GM21717 (cell line): ENCODE data around the gene PLEKHG1.
A peak's percentile ranks its signal among the peaks of the same experiment; 100 is the strongest.

ENCODE experiments used
- ATAC-seq: cut with Tn5 transposase; IDR thresholded peaks from one replicate; pipeline ENCODE4 v1.9.1; 2021; ENCODE audit warnings: mild to moderate bottlenecking, moderate library complexity; ENCODE audit not compliant: unreplicated experiment

The PLEKHG1 gene

DNA sequence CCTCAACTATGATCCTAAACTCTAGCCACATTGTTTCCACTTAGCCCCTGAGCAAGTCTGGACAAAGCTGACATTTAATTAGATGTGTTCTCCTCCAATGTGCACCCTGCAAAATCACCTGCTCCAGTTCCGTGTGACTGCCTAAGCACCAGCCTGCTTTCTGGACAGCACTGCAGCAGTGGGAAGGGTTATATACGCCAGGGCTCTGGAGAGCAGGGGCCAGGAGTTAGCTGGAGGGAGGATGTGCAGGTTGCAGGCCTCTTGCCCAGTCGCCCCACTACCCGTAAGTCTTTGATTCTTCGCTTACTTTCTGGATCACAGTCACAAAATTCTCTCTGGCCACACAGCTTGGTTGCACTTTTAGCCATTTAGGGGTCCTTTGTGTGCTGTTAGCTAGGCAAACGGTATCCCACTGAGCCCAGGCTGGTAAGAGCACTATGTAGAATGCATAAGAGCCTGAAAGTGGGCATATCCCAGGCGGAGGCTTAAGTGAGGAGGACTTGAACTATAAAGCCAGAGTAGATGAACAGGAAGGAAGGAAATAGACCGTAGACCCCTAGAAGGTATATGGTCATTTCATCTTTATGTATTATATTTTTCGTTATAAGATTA, 10.7 kb upstream of the PLEKHG1 start:
- no peak for ATAC-seq

DNA sequence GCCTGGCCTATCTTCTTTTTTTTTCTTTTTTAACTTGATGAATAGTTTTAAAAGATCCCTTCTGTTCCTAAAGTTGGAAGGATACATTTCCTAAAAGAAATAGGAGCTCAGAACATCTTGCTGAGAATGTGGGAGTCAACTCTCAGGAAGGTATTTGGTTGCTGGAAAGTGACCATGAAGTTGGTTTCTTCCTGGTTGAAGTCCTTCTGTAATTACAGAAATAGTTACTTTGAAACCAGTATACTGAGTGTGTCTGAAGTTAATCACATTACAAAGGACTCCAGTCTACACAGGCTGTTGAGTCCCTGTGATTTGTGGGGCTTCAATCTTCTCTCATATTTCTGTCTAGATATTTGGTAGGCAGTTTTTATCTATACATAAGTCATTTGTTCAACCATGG, 9.8 kb upstream of the PLEKHG1 start:
- no peak for ATAC-seq

DNA sequence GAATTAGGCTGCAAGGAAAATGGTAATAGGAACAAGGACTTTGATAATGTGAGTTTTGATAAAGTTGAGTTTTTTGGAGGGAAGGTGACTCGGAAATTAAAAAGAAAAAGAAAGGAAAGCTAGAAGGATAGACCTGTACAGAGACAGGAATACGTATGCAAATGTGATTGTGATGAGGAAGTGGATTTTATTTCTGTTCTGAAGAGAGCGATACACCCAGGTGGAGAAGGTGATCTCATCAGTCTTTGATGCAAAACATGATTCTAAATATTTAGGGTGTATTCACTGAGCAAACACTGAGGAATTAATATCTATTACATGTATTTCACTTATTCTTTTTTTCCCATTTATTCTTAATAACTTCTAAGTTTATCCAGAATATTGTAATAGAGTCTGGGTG, 9.2 kb upstream of the PLEKHG1 start:
- no peak for ATAC-seq

DNA sequence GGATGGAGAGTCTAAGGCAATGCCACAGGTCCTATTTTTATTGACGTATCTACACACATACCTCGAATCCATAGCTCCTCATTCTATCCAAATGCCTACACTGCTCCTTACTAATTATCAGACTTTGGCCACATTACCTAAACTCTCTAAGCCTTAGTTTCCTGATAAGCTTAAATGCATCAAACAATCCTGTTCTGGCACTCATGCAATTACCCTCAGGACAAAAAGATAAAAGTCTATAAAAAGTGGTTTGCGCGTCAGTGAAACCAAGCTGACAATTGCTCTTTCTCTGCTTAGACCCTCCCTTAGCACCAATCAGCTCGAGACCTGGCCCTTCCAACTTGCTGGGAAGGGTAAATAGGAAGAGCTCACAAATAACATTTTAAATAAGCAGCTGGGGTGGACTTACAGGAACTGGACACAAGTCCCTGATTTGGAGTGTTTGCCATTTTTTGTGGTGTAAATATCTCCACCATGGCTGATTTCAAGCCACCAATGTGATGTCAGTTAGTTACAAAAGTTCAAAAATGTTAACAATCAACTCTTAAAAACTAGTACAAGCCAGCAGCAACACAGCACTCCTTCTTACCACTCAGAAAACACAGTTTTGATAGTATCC, 7.2 kb upstream of the PLEKHG1 start:
- no peak for ATAC-seq

DNA sequence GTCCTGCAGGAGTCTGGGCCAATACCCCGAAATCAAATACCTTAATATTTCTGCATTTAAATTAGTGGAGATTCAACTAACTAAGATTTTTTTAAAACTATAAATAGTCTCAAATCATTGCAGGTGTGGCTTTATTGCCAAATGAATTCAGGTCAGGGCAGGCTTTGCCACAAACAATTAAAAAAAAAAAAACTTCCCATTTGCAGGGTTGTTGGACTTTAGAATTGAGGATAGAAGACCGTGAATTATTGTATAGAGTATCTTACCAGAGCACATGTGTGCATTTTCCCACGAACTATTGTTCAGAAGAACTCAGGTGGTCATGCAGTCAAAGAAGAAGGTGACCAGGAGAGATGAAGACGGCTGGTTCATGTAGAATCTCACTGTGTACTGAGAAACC, 6.6 kb upstream of the PLEKHG1 start:
- ATAC-seq = no peak

DNA sequence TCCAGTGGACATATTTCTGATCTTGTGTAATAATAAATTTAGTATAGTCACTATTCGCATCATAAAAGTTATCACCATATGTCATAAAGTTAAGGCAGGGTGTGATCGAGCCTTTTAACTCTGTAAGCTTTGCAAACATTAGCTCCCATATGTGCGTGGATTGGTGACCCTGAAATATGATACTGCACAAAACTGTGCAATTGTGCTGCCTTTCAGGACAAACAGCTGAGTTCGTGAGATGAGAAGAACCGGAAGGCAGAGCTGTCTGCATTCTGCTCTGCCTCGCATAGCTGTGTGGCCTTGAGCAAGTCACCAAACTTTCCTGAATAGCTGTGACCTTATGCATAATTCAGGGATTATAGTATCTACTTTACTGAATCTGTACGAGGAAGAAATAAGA, 3.2 kb upstream of the PLEKHG1 start:
- no peak for ATAC-seq

DNA sequence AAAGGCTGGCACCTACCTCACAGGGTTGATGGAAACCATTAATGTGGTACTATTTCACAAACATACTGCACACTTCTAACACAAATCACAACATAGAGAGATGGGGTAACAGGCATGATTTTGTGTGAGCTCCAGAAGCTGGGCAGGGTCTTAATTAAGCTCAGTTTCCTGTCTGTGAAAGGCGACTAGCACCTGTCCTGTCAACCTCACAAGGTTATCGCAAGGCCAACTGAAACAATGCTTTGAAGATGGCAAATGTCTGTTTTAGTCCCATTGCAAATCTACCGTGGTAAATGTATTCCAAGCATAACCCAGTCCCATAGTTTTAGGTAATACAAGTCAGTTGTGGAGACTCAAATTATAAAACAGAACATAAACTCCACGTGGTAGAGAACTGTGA, 1.3 kb upstream of the PLEKHG1 start:
- no peak for ATAC-seq

DNA sequence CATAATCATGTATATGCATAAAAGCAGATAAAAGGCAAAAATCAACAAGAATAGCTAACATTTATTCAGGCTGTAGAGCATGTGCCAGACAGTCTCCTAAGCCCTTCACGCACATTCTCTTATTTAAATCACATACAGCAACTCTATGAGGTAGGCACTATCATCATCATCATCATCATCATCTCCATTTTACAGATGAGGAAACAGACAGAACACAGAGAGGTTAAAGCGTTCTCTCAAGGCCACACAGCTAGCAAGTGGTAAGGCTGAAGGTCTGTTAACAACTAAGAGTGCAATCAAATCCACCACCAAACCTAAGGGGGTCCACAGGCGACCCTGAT, 857 bp upstream of the PLEKHG1 start:
- no peak for ATAC-seq

DNA sequence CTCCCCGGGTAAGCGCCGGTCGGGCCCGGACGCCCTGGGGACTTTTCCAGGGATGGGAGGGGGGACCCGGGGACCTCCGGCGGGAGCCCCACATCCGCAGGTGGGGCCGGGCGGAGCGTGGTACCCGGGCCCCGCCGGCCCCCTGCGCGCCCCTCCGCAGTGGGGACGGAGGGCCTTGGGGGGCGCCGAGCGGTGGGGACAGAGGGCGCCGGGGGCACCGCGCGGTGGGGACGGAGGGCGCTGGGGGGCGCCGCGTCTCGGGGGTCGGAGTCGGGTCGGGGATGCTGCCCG, 270 bp downstream of the PLEKHG1 start:
- ATAC-seq = no peak

DNA sequence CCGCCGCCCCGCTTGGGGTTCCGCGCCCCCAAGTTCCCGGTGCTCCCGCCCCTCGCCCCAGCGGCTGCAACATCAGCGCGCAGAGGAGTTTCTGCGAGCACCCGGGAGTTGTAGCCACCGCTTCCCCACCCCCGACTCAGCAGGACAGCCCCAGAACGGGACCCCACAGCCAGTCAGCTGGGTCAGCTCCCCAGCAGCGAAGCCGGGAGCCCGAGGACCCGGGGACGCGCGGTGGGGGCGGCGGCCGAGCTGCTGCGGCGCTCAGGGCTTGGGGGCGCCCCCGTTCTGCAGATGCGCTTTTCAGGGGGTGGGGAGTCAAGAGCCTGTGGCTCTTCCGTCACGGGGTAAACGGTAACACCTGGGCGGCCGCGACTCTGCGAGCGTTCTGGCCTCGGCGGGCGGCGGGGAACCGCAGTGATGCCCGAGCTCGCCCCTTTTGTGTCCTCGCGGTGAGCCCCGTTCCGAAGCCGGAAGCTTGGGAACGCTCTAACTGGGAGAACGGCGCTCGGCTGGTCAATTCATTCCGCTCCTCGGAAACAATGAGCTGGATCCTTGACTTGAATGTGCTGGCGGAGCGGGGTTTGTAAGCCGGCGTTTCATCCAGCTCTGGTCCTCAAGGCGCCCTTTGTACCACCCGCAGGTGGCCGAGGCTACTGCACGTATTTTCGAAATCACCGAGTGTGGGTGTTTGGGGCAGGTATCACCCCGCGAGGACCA, 774 bp downstream of the PLEKHG1 start:
- ATAC-seq = peak; percentile 64

DNA sequence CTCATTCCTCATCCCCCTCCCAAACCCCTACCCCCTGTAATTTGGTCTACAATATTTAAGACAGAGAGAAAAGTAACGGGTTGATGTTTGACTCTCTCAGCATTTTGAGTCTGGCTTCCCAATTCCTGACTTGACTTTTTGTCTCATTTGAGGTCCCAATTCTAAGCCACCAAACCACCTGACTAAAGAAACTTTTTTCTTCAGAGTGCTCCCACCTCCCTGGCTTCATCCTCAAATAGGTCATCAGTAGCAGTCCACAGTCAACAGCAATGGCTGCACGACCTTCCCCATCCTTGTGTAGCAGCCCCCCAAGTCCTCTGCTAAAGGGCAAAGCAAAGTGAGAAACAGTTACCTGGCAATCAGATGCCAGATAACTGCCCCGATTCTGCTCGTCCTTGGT, 1.8 kb downstream of the PLEKHG1 start:
- ATAC-seq = no peak

DNA sequence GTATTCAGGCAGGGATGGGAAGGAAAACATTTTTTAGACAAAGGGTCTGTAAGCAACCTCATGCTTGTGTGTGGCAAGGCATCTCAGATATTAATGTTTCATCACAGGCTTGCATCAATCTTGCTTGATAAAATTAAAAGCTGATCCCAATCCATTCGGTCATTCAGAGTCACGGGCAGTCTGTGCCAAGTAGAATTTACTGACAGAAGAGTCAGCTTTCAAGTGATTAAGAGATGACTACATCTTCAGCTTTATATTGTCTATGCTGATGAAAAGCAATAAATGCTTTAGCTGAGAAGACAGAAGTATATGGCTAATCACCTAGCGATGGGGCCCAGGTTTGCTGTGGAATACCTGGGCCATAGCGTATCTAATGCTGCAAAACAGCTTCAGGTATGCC, 3.5 kb downstream of the PLEKHG1 start:
- ATAC-seq = no peak

DNA sequence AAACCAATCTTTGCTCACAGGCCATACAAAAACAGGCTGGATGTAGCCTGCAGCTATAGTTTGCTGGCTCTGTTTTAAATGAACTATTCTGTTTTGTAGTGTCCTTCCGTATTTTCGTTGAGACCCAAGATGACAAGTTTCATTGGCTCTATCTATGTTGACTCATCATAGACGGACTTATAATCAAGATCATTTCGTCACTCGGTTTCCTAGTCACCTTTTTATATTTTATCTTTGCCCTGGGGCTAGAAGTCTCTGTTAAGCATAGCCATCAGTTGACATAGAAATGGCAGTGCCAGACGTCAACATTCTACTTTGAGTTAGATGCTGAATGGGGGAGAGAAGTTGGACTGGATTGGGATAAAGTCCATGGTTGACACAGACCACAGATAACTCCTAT, 4.8 kb downstream of the PLEKHG1 start:
- no peak for ATAC-seq

DNA sequence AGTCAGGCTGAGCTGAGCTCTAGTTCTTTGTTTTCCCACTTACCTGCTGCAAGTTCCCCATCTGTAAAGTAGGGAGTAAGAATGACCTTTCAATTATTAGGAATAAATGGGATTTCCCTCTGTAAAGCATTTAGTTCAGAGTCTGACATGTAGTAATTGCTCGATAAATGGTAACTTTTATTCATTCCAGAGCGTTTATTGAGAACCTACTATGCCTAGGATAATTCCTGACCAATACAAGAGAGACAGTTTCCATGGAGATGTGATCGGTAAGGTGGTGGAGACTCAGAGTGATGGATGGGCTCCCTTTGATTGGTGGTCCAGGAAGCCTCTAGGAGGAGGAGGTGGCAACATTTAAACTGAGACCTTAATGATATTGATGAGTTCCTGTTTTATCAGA, 5.6 kb downstream of the PLEKHG1 start:
- no peak for ATAC-seq

DNA sequence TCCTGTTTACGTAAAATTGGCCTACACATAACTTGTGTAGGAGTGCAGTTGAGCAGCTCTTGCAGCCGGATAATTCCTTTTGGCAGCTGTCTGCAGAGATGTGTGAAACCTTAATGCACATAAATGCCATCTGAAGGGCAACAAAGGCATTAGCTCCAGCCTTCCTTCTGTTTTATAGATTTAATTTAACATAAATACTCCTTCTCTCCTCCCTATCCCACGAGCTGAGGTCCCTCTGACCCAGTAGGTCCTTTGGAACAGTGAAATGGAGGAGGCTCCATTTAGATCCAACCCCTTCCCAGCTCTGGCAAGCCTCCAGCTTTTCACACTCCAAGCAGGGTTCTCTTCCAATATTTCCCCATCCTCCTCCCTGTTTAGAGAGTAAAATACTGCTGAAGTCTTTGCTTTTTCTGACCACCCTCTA, 6.5 kb downstream of the PLEKHG1 start:
- no peak for ATAC-seq

DNA sequence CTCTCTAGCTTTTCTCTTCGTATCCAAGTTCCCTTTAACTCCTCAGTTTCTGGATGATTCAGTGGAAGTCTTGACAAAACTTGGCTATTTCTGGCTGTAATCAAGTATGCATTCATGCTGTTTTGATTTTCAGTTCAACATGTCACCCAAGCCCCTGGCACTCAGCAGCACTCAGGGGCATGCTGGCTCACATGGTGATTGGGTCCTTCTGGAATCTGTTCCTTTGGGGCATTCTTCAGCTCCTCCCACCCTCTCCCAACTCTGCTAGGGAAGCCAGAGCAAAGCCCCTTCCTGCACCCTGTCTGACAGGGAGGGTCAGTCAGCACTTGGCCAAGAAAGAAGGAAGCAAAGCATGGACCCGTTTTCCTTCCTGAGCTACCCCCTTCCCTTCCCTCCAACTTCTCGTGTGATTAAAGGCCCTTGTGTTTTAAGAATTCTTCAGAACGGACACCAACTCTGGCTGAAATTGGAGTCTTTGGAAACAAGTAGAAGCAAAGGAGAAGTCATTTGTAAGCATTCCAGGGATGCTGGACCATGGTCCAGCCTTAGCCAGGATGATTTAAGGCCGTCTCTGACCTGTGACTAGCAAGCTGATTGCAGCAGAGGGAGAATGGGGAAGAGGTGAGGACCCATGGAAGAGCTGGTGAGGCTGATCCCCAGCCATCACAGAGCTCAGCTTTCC, 7.1 kb downstream of the PLEKHG1 start:
- no peak for ATAC-seq

DNA sequence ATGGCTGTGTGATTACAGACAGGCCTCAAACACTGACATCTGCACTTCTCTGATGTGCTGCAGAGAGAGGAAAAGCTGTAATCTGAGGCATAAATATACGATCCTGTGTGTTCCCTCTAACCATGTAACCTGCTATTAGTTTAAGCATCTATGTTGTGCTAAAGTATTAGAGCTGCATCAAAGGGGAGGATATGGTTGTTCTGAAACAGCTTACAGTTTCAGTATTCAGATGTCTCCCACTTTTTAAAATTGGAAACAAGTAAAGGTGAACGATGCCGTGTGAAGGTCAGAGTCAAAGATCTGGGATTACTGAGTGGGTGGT, 7.6 kb downstream of the PLEKHG1 start:
- no peak for ATAC-seq

DNA sequence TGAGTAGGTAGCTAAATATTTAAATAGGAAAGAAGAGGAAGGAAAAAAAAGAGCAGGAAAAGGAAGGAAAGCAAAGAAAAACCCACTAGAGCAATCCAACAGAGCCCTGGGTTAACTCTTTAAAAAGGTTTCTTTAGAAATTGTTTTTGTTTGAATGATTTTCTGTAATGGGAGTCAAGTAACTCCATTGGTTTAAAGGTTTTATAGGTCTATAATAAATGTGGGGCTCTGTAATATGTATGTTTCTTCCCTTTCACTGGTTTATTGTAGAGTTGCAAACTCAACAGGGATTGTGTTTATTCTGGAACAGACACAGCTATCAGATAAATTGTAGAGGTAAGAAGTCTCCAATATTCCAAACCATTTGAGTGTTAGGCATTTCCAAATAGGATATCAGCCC, 10.9 kb downstream of the PLEKHG1 start:
- ATAC-seq = no peak

DNA sequence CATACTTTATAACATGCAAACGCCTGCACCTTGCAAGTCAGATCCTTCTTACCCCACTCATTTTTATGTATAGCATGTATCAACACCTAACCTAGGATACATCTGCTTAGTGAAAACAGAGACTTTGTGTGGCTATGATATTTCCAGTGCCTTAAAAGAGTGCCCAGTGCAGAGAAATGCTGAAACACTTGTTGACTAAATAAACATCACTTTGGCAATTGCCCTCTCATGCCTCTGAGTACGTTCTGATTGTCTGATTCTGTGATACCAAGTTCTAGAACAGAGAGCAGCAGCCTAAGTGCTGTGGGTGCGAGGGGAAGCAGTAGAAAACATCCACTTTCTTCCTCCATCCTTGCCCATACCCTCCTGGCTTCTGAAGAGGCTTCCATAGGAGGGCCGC, 13.6 kb downstream of the PLEKHG1 start:
- no peak for ATAC-seq

DNA sequence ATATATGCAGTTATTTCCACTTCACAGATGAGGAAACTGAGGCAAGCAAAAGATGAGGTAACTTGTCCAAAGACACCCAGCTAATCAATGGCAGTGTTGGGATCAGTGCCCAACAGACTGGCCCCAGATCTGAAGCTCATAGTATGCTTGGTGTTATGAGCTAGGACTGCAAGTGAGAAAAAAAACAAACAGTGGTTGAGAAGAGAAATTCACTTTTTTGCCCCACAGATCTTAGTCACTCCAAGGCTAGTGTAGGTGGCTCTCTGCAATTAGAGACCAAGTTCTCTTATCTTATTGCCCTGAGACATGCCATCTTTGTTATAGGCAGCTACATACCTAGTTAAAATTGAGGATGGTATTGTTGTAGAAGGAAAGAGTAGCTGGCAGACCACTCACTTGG, 16.3 kb downstream of the PLEKHG1 start:
- ATAC-seq = no peak

DNA sequence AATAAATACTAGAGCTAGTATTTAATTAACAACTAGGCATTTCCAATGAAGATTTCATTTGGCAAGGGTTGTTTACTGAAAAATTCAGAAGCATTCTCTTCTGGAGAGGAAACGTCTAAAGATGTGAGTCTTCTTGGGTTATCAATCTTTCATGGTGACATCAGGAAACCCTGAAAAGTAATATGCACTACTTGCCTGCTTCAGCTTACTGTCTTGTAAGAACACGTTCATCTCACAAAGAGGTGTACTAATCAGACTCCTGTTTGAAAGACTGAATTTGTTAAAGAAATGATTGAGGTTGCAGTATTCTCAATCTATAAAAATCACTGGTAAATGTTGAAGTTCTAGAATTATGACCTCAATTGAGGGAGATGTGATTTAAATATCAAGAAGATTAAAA, 16.9 kb downstream of the PLEKHG1 start:
- no peak for ATAC-seq

DNA sequence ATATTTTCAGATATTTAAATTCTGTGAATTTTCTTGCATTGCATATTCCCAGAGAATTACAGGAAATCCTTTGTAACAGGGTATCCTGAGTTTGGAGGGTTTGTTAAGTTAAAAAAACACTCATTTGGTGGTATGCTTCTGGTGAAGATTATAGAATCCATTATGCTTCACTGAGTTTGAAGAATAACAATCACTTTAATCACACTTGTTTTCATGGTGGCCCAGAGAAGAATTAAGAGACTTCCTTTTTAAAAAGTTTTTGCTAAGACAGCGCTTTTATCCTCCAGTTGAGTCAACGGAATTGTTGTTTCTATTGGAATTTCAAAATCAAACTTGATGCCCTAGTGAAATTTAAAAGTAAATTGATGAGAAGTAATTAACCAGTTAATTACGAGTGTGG, 17.4 kb downstream of the PLEKHG1 start:
- ATAC-seq = no peak
